Ishikawa (cell line): ENCODE data around the gene NCOA7.

Experiments used
- CEBPB ChIP-seq: IDR thresholded peaks from 2 replicates; pipeline ENCODE4 v1.6.1; 2012
- CREB1 ChIP-seq: IDR thresholded peaks from 2 replicates; pipeline ENCODE4 v1.6.1; 2012; ENCODE audit warnings: low read depth
- EP300 ChIP-seq: IDR thresholded peaks from 2 replicates; pipeline ENCODE4 v1.6.1; 2012; ENCODE audit warnings: borderline replicate concordance
- FOXM1 ChIP-seq: IDR thresholded peaks from 2 replicates; pipeline ENCODE4 v1.6.1; 2012; ENCODE audit warnings: low read depth, borderline replicate concordance
- RAD21 ChIP-seq: IDR thresholded peaks from 2 replicates; pipeline ENCODE4 v1.6.1; 2012; ENCODE audit warnings: low read depth
- TAF1 ChIP-seq: IDR thresholded peaks from 2 replicates; pipeline ENCODE4 v1.6.1; 2012; ENCODE audit warnings: low read depth, mild to moderate bottlenecking
- TEAD4 ChIP-seq: IDR thresholded peaks from 2 replicates; pipeline ENCODE4 v1.6.1; 2012
- YY1 ChIP-seq: IDR thresholded peaks from 2 replicates; pipeline ENCODE4 v1.6.1; 2012; ENCODE audit warnings: low read depth
- TF ChIP-seq, protein P1 (sequence below): IDR thresholded peaks from 2 replicates; pipeline ENCODE4 v1.6.1; 2012

DNA sequence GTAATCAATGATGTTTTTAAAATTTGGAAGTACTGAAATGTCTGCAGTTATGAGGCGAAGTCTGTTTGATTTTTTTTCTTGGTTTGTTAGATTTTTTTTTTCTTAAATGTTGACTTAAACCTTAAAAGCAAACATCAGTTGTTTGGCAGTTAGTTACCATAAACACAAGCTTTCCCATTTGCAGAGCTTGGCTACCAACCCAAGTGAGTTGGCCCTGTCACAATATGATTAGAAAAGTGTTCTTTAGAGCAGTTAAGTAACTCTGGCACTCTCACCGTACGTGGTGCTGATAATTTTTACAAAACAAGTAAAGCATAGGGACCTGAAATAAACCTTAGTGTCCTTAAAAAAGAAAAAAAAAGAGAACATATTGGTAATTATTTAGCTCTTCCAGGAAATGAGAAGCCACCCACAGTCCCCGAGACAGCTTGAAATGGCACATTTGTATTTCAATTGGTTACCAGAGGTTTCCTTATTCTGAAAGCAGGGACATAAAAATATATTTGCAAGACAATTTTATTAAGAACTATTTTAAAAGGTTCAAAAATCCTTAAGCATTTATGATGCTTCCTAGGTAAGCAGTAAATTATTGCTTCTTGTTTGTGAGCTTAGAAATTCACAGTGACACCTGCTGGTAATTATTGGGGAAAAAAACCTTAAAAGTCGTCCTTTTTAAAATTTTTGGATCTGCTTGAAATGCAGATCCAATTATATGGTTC, 37.4 kb upstream of the NCOA7 start:
- TF ChIP-seq CREB1, result no peak
- no peak for TF ChIP-seq TAF1
- no peak for TF ChIP-seq EP300
- TF ChIP-seq YY1, result no peak
- TF ChIP-seq FOXM1, result no peak
- TF ChIP-seq, protein P1, sequence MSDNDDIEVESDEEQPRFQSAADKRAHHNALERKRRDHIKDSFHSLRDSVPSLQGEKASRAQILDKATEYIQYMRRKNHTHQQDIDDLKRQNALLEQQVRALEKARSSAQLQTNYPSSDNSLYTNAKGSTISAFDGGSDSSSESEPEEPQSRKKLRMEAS, result no peak
- TF ChIP-seq CEBPB, result no peak
- TF ChIP-seq TEAD4, result no peak
- TF ChIP-seq RAD21, result peak; percentile 41; the same call in 1 of the 2 replicates
